K562 (cell line): ENCODE measurements around the gene NR4A2.

Experiments
- CBX8 ChIP-seq: fragments of 200-600 bp; sonication (generic); IDR thresholded peaks from 2 replicates; pipeline ENCODE4 v1.6.1; 2012; ENCODE audit warnings: borderline replicate concordance, mixed run types, low read depth, mild to moderate bottlenecking, moderate library complexity, mixed read lengths, low read length, control low read depth, inconsistent platforms; ENCODE audit not compliant: poor library complexity, severe bottlenecking; ENCODE audit errors: extremely low read depth
- EHMT2 ChIP-seq: fragments of 450-650 bp; IDR thresholded peaks from 2 replicates; pipeline ENCODE4 v1.6.1; 2018; ENCODE audit warnings: antibody characterized with exemption
- EP300 ChIP-seq: IDR thresholded peaks from 2 replicates; pipeline ENCODE4 v1.6.1; 2012; ENCODE audit warnings: low read length, improper control_type of control experiment
- JUN ChIP-seq, 2 experiments: sonication (generic) in 1 of 2; formaldehyde crosslinking in 1 of 2; IDR thresholded peaks; 2 replicates each; pipeline versions ENCODE4 v1.6.1 to v1.8.0; 2012 to 2022; ENCODE audit warnings: borderline replicate concordance in 2 of 2, mild to moderate bottlenecking in 2 of 2, improper control_type of control experiment in 1 of 2, low read depth in 1 of 2, low read length in 1 of 2, missing genetic modification reagents in 1 of 2
- JUND ChIP-seq, 2 experiments: IDR thresholded peaks; 2 replicates in 1 of 2; 3 replicates in 1 of 2; pipeline ENCODE4 v1.6.1; 2011; ENCODE audit warnings: borderline replicate concordance in 2 of 2, low read depth in 2 of 2, low read length in 2 of 2, improper control_type of control experiment in 1 of 2, missing biosample characterization in 1 of 2, missing genetic modification characterization in 1 of 2, missing genetic modification reagents in 1 of 2
- MYC ChIP-seq, 2 experiments: fragments of 250-450 bp in 1 of 2; sonication (Bioruptor Pico) in 1 of 2; IDR thresholded peaks; 2 replicates each; pipeline versions ENCODE4 v1.5.1 to v1.6.1; 2012 to 2021; ENCODE audit warnings: low read depth in 2 of 2, borderline replicate concordance in 1 of 2, improper control_type of control experiment in 1 of 2, low read length in 1 of 2, mild to moderate bottlenecking in 1 of 2, moderate library complexity in 1 of 2
- PTTG1 ChIP-seq: fragments of 450-650 bp; IDR thresholded peaks from 2 replicates; pipeline ENCODE4 v1.6.1; 2016; ENCODE audit warnings: low read depth, mild to moderate bottlenecking, missing genetic modification characterization, missing compliant biosample characterization
- RAD51 ChIP-seq: fragments of 450-650 bp; IDR thresholded peaks from 2 replicates; pipeline ENCODE4 v1.7.1; 2016; ENCODE audit warnings: low read depth, mild to moderate bottlenecking, borderline replicate concordance
- SMAD1 ChIP-seq: fragments of 150-350 bp; IDR thresholded peaks from 2 replicates; pipeline ENCODE4 v1.6.1; 2014; ENCODE audit warnings: low read length, low read depth; ENCODE audit not compliant: partially characterized antibody
- SP1 ChIP-seq: sonication (generic); formaldehyde crosslinking; IDR thresholded peaks from 2 replicates; pipeline ENCODE4 v1.8.1; 2022; ENCODE audit warnings: mild to moderate bottlenecking, missing genetic modification reagents
- TOE1 ChIP-seq, 2 experiments: fragments of 450-650 bp in 1 of 2; sonication (generic) in 1 of 2; formaldehyde crosslinking in 1 of 2; IDR thresholded peaks; 2 replicates each; pipeline versions ENCODE4 v1.7.1 to v1.8.0; 2016 to 2022; ENCODE audit warnings: borderline replicate concordance in 2 of 2, mild to moderate bottlenecking in 2 of 2, antibody characterized with exemption in 1 of 2, inconsistent platforms in 1 of 2, low read depth in 1 of 2, missing genetic modification reagents in 1 of 2, moderate library complexity in 1 of 2
- TF ChIP-seq, protein P1 (sequence below): sonication (generic); formaldehyde crosslinking; IDR thresholded peaks from 2 replicates; pipeline ENCODE4 v1.8.0; 2022; ENCODE audit warnings: mild to moderate bottlenecking, missing genetic modification reagents, borderline replicate concordance
- TF ChIP-seq, protein P2 (sequence below): fragments of 250-450 bp; sonication (Bioruptor Pico); IDR thresholded peaks from 2 replicates; pipeline ENCODE4 v1.8.0; 2022; ENCODE audit warnings: moderate library complexity, mild to moderate bottlenecking, inconsistent platforms

DNA sequence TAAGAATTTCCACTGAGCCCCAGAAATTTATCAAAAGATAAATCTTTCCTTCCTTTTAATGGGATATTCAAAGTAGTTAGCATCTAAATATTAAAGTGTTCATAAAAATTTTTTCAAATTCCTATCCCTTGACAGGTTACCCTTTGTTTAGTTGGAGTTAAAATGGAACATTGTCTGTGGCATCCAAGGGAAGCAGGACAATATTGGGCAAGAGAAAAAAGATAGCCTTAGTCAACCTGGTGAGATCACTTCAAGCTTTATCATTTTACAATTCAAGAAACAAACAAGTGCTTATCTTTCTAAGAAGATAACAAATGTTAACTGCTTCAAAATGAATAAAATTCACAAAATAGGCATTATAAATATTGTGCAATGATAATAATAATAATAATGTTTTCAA, 21.7 kb downstream of the NR4A2 start:
- no peak for TF ChIP-seq SMAD1
- TF ChIP-seq, protein P1, sequence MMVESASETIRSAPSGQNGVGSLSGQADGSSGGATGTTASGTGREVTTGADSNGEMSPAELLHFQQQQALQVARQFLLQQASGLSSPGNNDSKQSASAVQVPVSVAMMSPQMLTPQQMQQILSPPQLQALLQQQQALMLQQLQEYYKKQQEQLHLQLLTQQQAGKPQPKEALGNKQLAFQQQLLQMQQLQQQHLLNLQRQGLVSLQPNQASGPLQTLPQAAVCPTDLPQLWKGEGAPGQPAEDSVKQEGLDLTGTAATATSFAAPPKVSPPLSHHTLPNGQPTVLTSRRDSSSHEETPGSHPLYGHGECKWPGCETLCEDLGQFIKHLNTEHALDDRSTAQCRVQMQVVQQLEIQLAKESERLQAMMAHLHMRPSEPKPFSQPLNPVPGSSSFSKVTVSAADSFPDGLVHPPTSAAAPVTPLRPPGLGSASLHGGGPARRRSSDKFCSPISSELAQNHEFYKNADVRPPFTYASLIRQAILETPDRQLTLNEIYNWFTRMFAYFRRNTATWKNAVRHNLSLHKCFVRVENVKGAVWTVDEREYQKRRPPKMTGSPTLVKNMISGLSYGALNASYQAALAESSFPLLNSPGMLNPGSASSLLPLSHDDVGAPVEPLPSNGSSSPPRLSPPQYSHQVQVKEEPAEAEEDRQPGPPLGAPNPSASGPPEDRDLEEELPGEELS = no peak
- no peak for TF ChIP-seq JUN (IDR thresholded peaks at IDR 0.05; ENCODE audit: borderline replicate concordance, low read depth, low read length)
- TF ChIP-seq JUN (CRISPR knock-in tag; IDR thresholded peaks at IDR 0.05; ENCODE audit: borderline replicate concordance) = no peak
- TF ChIP-seq JUND (IDR thresholded peaks at IDR 0.05; ENCODE audit: borderline replicate concordance, low read depth, low read length) = no peak
- TF ChIP-seq JUND (tag; IDR thresholded peaks at IDR 0.05; ENCODE audit: borderline replicate concordance, low read depth, low read length) = no peak
- TF ChIP-seq CBX8 = no peak
- no peak for TF ChIP-seq MYC (IDR thresholded peaks at IDR 0.05; ENCODE audit: low read depth, low read length)
- no peak for TF ChIP-seq MYC (CRISPR knock-in tag; IDR thresholded peaks at IDR 0.05; ENCODE audit: borderline replicate concordance, low read depth)
- no peak for TF ChIP-seq RAD51
- TF ChIP-seq, protein P2, sequence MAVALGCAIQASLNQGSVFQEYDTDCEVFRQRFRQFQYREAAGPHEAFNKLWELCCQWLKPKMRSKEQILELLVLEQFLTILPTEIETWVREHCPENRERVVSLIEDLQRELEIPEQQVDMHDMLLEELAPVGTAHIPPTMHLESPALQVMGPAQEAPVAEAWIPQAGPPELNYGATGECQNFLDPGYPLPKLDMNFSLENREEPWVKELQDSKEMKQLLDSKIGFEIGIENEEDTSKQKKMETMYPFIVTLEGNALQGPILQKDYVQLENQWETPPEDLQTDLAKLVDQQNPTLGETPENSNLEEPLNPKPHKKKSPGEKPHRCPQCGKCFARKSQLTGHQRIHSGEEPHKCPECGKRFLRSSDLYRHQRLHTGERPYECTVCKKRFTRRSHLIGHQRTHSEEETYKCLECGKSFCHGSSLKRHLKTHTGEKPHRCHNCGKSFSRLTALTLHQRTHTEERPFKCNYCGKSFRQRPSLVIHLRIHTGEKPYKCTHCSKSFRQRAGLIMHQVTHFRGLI (CRISPR knock-in tag) = no peak
- no peak for TF ChIP-seq PTTG1 (tag)
- no peak for TF ChIP-seq EP300
- no peak for TF ChIP-seq EHMT2
- no peak for TF ChIP-seq SP1
- TF ChIP-seq TOE1 (IDR thresholded peaks at IDR 0.05; ENCODE audit: borderline replicate concordance) = no peak
- TF ChIP-seq TOE1 (CRISPR knock-in tag; IDR thresholded peaks at IDR 0.05; ENCODE audit: borderline replicate concordance, low read depth) = no peak
